SK-N-SH treated with all-trans-retinoic acid at 6 μM for 48 hours (cell line): Measurements from ENCODE around the gene BMPR2.

Experiments
- BACH2 ChIP-seq: fragments of 250-450 bp; sonication (Bioruptor Pico); IDR thresholded peaks from 2 replicates; pipeline ENCODE4 v1.9.0; 2021; ENCODE audit warnings: mild to moderate bottlenecking, borderline replicate concordance
- CREB5 ChIP-seq: fragments of 250-450 bp; sonication (Bioruptor Pico); IDR thresholded peaks from 2 replicates; pipeline ENCODE4 v1.5.1; 2020; ENCODE audit warnings: low read depth, mild to moderate bottlenecking, moderate library complexity
- CSDC2 ChIP-seq: fragments of 250-450 bp; sonication (Bioruptor Pico); IDR thresholded peaks from 2 replicates; pipeline ENCODE4 v1.5.0; 2020; ENCODE audit warnings: mild to moderate bottlenecking, moderate library complexity
- CSRNP3 ChIP-seq: fragments of 250-450 bp; sonication (Bioruptor Pico); IDR thresholded peaks from 2 replicates; pipeline ENCODE4 v1.5.1; 2021; ENCODE audit warnings: mild to moderate bottlenecking, moderate library complexity
- PATZ1 ChIP-seq: fragments of 250-450 bp; sonication (Bioruptor Pico); IDR thresholded peaks from 2 replicates; pipeline ENCODE4 v1.8.0; 2020; ENCODE audit warnings: mild to moderate bottlenecking, moderate library complexity, borderline replicate concordance
- PPARA ChIP-seq: fragments of 250-450 bp; sonication (Bioruptor Pico); IDR thresholded peaks from 2 replicates; pipeline ENCODE4 v1.5.0; 2020; ENCODE audit warnings: mild to moderate bottlenecking, borderline replicate concordance
- RARB ChIP-seq: fragments of 250-450 bp; sonication (Bioruptor Pico); IDR thresholded peaks from 2 replicates; pipeline ENCODE4 v1.8.0; 2021; ENCODE audit warnings: mild to moderate bottlenecking, moderate library complexity
- TCF4 ChIP-seq: fragments of 250-450 bp; sonication (Bioruptor Pico); IDR thresholded peaks from 2 replicates; pipeline ENCODE4 v1.8.0; 2021; ENCODE audit warnings: mild to moderate bottlenecking, moderate library complexity, borderline replicate concordance
- TOX ChIP-seq: fragments of 250-450 bp; sonication (Bioruptor Pico); IDR thresholded peaks from 2 replicates; pipeline ENCODE4 v1.8.0; 2021; ENCODE audit warnings: mild to moderate bottlenecking, moderate library complexity, borderline replicate concordance
- ZFP3 ChIP-seq: fragments of 250-450 bp; sonication (Bioruptor Pico); IDR thresholded peaks from 2 replicates; pipeline ENCODE4 v1.5.0; 2020; ENCODE audit warnings: mild to moderate bottlenecking, moderate library complexity
- ZFP30 ChIP-seq: fragments of 450-650 bp; formaldehyde crosslinking; IDR thresholded peaks from 2 replicates; pipeline ENCODE4 v1.5.0; 2022; ENCODE audit warnings: mild to moderate bottlenecking, moderate library complexity
- ZNF70 ChIP-seq: fragments of 450-650 bp; formaldehyde crosslinking; IDR thresholded peaks from 2 replicates; pipeline ENCODE4 v1.5.0; 2020; ENCODE audit warnings: mild to moderate bottlenecking, moderate library complexity

- TF ChIP-seq PATZ1 (CRISPR knock-in tag) (no peak), RARB (CRISPR knock-in tag) (no peak), ZNF70 (no peak), CSRNP3 (CRISPR knock-in tag) (no peak), ZFP3 (no peak), CSDC2 (no peak), TOX (CRISPR knock-in tag) (no peak), BACH2 (no peak), CREB5 (CRISPR knock-in tag) (no peak), PPARA (CRISPR knock-in tag) (no peak), TCF4 (CRISPR knock-in tag) (no peak), ZFP30 (CRISPR knock-in tag) (no peak)
Observed at GRCh38 chr2:202346180-202346579, 29.9 kb upstream of the BMPR2 start.
